Measurements from ENCODE around the gene MCTP1. TPM values are rescaled to one million over a fixed set of nuclear protein-coding genes. Genes with fewer than 3 reads are reported as not detected.

Gene MCTP1
- total and polyA plus RNA-seq, 8 donors = 4.4 to 55.1 (median 5.9) TPM

DNA sequence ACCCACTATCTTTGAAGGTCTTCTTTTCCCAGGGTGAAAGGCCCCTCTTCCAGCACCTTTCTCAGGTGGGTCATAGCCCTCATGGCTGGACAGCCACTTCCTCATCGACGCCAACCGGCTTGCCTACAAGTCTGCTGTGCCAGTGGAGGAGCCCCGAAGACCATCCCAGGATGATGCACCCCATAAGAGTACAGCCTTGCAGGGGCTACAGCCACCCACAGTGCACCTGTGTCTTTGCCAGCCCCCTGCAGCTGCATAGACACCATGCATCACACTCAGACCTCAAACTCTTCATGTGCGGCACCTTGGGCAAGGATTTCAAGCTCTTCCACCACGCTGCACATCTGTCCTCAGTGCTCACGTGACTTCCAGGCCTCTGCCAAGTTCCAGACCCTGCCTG is 493.1 kb downstream of the MCTP1 start:
- TF ChIP-seq, protein P1, sequence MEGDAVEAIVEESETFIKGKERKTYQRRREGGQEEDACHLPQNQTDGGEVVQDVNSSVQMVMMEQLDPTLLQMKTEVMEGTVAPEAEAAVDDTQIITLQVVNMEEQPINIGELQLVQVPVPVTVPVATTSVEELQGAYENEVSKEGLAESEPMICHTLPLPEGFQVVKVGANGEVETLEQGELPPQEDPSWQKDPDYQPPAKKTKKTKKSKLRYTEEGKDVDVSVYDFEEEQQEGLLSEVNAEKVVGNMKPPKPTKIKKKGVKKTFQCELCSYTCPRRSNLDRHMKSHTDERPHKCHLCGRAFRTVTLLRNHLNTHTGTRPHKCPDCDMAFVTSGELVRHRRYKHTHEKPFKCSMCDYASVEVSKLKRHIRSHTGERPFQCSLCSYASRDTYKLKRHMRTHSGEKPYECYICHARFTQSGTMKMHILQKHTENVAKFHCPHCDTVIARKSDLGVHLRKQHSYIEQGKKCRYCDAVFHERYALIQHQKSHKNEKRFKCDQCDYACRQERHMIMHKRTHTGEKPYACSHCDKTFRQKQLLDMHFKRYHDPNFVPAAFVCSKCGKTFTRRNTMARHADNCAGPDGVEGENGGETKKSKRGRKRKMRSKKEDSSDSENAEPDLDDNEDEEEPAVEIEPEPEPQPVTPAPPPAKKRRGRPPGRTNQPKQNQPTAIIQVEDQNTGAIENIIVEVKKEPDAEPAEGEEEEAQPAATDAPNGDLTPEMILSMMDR (IDR thresholded peaks at IDR 0.05) = no peak
- no peak for ATAC-seq
- intact Hi-C loops (cut with DNase I) = no loop called here

DNA sequence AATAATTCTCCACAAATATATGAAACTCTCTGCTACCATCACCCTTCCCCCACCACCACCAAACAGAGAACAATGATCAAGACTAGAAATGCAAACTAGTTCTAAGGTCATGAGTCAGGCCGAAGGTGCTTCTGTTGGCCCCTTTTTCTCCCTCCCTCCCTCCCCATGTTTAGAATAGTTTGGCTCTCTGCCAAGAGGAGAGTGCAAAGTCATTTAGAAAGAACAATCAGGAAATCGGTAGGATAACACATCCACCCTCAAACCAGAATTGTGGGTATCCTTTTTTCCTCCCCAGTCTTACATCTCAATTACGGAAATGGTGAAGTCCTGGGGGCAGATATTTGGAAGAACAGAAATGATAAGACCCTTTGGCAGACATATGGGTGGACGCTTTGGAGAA is 496.4 kb downstream of the MCTP1 start:
- TF ChIP-seq, protein P1 (IDR thresholded peaks at IDR 0.05) = no peak
- intact Hi-C loops (cut with DNase I) = no loop called here
- DNase-seq (no peak), ATAC-seq (no peak)
- Histone ChIP-seq H3K9me3 (no peaks in the 10 kb centered on the region), H3K4me1 (peaks cover 0 to 5% of the 10 kb centered on the region in 2 donors), H3K4me3 (no peak overlapping the region), H3K36me3 (no peaks in the 10 kb centered on the region), H3K27ac (no peak overlapping the region), H3K27me3 (no peaks in the 10 kb centered on the region)

More for the DNA sequence above, 493.1 kb downstream of the MCTP1 start:
- DNase-seq = peak in 1 of 4 donors; percentile 48
- Histone ChIP-seq H3K9me3 (no peaks in the 10 kb centered on the region), H3K27ac (no peak overlapping the region), H3K4me3 (no peak overlapping the region), H3K4me1 (peaks cover 0 to 8% of the 10 kb centered on the region in 2 donors), H3K27me3 (no peaks in the 10 kb centered on the region), H3K36me3 (no peaks in the 10 kb centered on the region)

DNA sequence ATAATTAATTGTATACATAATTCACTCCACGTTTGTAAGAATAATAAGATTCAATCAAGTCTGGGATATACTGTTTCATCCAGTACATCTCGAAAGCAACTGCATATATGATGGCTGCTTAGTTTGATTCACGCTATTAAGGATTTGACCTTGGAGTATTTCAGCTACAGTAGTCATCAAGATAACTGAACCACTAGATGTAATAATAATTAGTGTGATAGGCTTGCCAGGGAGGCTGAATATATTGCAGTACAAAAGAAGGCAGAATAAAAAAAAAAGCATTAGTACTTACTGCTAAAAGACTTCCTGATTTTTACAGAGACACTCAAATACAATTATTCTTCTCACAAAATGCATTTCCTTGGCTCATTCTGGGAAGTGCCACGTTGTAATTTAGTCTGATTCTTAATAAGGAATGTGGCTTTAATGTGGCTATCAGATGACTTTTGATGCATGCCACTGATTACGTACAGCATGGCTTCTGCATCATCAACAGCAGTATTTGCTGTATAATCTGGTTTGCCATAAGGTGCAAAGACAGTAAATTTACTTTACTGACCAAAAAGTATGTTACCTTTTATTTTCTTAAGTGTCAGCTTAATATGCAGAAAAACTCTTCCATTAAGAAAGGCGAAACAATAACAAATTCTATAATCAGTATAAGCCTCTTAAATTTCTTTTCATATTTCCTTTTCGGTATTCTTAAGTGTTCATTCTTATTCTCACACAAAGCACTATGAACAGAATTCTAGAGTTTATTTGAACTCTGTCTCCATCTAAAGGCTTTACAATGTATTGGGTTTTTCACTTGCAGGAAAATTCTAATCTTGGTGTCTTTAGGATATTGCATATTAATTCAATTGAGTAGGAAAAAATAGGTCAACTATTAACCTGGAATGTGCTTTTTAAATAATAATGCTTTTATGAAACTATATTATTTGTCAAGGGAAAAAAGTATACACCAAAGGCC is 500.1 kb downstream of the MCTP1 start:
- Histone ChIP-seq H3K36me3 (no peaks in the 10 kb centered on the region), H3K27ac (no peak overlapping the region), H3K4me1 (no peaks in the 10 kb centered on the region), H3K9me3 (no peaks in the 10 kb centered on the region), H3K27me3 (no peaks in the 10 kb centered on the region), H3K4me3 (no peak overlapping the region)
- DNase-seq = peak in 1 of 4 donors; percentile 10
- ATAC-seq = peak; percentile 29
- TF ChIP-seq, protein P1 (IDR thresholded peaks at IDR 0.05) = no peak
- intact Hi-C loops (cut with DNase I) = no loop called here

DNA sequence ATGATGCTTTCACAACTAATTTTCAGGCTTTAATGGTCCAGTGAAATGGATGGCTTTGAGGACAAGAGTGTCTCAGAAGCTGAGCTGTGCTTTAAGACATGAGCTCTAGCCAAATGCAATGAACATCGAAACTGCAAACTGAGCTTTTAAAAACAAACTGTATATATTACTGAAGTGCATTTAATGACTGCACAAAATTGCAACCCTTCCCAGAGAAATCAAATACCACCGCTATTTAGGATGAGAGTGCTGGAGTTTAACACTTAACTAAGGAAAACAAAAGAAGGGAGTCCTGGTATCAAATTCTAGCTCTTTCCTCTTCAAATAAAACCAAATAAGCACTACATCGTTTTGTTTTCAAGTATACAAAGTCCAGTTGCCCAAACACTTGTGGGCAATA is 502.5 kb downstream of the MCTP1 start:
- Histone ChIP-seq H3K27me3 (no peaks in the 10 kb centered on the region), H3K36me3 (peaks cover 0 to 13% of the 10 kb centered on the region in 2 donors), H3K9me3 (no peaks in the 10 kb centered on the region), H3K4me3 (no peak overlapping the region), H3K4me1 (no peaks in the 10 kb centered on the region), H3K27ac (no peak overlapping the region)
- intact Hi-C loops (cut with DNase I) = no loop called here
- ATAC-seq (no peak), DNase-seq (no peak)
- TF ChIP-seq, protein P1 (IDR thresholded peaks at IDR 0.05) = no peak

DNA sequence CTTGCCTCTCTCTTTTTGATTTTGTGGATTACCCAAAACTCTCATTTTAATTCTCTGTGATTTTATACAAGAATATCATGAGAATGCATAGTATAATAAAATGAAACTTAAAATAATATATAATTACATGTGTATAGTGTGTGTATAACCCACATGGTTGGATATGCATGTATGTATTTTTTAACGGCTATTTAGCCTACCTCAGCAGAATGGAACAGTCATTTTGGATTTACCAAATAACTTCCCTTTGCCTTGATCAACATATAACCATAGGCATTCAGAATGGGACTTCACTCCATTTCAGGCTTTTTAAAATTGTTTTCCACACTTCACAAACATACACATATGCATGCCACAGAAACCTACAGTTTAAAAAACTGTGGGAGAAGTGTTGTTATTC is 505.2 kb downstream of the MCTP1 start:
- no peaks in the 10 kb centered on the region for H3K27me3 ChIP-seq

More for the DNA sequence above, 505.2 kb downstream of the MCTP1 start:
- H3K4me1 ChIP-seq = no peaks in the 10 kb centered on the region
- ATAC-seq = no peak
- TF ChIP-seq, protein P1 (IDR thresholded peaks at IDR 0.05) = no peak
- no peaks in the 10 kb centered on the region for H3K9me3 ChIP-seq
- H3K27ac ChIP-seq = no peak overlapping the region
- intact Hi-C loops (cut with DNase I) = no loop called here
- H3K4me3 ChIP-seq = no peak overlapping the region
- no peak for DNase-seq
- H3K36me3 ChIP-seq = peaks cover 0 to 15% of the 10 kb centered on the region in 2 donors
